Stimulated activated CD8-positive, alpha-beta memory T cell treated with anti-CD3 and anti-CD28 coated beads, Interleukin-4, amount 100 ng/mL, for 48 hours (primary cell): ENCODE results near the gene USP12.
A peak's percentile ranks its signal among the peaks of the same experiment; 100 is the strongest.
"Not testable (repeated sequence)": the region's sequence is repeated elsewhere in the genome, so short reads cannot be mapped to it uniquely, and the experiment has no call there.

Experiments used
- DNase-seq: peaks from one replicate; pipeline ENCODE4 v3.0.0-alpha.2; 2020

The USP12 gene

GRCh38 chr13:27171244-27171826 is at the start of gene USP12:
USP12 (minus strand) TSS chr13:27171811; CDS start chr13:27171639, 172 bp downstream.
- peak; percentile 43 for DNase-seq

- no peak for DNase-seq
Measured at GRCh38 chr13:27219611-27220010, 48.0 kb upstream of the USP12 start.

DNA sequence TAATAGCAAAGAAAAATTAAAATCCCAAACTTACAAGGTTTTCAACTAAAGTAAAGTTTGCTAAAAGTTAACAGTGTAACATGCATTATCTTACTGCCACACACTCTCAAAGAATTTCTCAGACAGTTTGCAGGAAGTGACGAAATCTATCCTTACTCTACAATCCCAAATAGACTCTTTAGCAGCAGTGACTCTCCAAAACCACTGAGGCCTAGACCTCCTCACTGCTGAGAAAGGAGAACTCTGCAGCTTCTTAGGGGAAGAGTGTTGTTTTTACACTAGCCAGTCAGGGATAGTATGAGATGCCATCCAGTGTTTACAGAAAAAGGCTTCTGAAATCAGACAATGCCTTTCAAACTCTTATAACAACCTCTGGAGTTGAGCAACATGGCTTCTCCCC is 47.2 kb upstream of the USP12 start:
- not testable (repeated sequence) for DNase-seq

- not testable (repeated sequence) for DNase-seq
Measured at GRCh38 chr13:27217791-27218190, 46.2 kb upstream of the USP12 start.

DNA sequence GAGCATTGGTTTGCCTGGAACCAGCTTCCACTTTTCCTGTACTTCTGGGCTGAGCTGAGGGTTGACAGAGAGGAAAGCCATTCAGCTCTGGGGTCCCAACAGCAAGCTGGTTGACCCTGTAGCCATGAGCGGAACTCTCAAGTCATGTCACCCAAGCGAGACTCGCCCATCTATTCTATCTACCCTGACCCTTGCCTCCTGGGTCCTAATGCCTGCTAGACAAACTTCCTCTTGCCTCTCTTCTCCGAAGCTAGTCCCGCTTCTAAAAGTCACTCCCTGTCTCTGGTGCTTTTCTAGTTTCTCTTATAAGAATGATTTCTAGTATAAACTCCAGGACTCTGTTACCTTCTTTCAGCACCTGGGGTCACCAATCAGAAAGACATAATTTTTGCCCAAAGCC is 41.8 kb upstream of the USP12 start:
- not testable (repeated sequence) for DNase-seq

GRCh38 chr13:27211771-27212364 is 40.3 kb upstream of the USP12 start:
- no peak for DNase-seq

DNA sequence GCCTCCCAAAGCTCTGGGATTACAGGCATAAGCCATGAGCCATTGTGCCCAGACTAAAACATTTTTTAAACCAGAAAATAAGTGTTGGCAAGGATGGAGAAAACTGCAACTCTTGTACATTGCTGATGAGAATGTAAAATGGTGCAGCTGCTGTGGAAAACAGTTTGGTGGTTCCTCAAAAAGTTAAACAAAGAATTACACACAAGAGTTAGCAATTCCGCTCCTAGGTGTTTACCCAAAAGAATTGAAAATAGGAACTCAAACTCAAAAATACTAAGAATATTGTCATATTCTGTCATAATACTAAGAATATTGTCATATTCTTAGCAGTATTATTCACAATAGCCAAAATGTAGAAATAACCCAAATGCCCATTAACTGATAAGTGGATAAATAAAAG is 39.7 kb upstream of the USP12 start:
- DNase-seq, result no peak

GRCh38 chr13:27208514-27208913 is 36.9 kb upstream of the USP12 start:
- DNase-seq, result no peak

GRCh38 chr13:27203854-27204253 is 32.2 kb upstream of the USP12 start:
- DNase-seq, result no peak

DNA sequence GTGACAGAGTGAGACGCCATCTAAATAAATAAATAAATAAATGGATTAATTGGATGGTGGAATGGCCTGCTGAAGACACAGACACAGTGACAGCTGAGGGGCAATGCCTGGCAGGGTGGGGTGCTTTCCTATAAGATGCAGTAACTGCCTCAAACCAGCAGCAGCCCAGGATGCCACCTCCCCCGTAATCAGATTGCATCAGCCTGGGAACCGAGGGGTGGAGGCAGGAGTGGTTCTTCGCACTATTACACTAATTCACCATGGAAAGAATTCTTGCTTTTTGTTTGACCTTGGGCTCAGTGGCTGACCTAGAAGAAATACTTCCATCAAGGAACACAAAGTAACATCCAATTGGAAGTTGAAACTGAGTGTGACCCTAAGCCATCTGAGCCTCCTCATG is 31.6 kb upstream of the USP12 start:
- no peak for DNase-seq

GRCh38 chr13:27201661-27202060 is 30.1 kb upstream of the USP12 start:
- DNase-seq, result no peak

DNA sequence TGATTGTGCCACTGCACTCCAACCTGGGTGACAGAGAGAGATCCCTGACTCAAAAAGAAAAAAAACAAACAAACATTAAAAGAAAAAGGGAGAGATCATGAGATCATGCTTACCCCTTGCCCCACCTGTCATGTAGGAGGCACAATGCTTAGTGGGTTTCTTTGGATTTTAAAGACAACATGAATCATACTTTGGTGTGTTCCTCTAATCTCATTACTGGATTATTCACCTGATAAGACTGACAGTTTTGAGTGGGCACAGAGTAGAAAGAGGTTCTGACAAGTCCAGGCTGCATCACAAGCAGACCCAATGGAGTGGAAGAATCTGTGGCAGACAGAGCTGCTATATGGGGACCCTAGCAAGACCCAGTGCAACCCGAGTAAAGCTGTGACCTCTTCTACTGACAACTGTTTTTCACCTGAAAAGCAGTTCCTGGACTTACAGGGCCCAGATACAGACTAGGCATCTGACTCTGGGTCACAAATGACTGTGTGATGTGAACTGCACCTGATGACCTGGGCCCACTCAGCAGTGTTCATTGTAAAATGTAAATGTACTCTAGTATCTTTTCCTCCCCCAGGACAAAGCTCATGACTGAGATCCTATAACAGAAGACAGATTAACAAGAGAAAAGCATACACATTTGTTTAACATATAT is 28.9 kb upstream of the USP12 start:
- no peak for DNase-seq

GRCh38 chr13:27199696-27200095 is 28.1 kb upstream of the USP12 start:
- DNase-seq, result no peak

DNA sequence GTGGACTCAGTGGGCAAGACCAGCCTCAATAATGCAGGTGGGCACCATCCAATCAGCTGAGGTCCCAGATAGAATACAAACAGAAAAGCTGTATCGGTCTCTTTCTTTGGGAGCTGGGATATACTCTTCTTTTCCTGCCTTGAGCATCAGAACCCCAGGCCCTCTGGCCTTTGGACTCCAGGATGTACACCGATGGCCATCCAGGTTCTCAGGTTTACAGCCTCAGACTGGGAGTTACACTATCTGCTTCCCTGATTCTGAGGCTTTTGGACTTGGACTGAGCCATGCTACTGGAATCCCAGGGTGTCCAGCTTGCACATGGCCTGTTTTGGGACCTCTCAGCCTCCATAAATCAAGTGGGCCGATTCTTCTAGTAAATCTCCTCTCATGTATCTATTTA is 27.6 kb upstream of the USP12 start:
- no peak for DNase-seq

- no peak for DNase-seq
Measured at GRCh38 chr13:27194895-27195764, 23.5 kb upstream of the USP12 start.

GRCh38 chr13:27194209-27194608 is 22.6 kb upstream of the USP12 start:
- DNase-seq, result no peak

DNA sequence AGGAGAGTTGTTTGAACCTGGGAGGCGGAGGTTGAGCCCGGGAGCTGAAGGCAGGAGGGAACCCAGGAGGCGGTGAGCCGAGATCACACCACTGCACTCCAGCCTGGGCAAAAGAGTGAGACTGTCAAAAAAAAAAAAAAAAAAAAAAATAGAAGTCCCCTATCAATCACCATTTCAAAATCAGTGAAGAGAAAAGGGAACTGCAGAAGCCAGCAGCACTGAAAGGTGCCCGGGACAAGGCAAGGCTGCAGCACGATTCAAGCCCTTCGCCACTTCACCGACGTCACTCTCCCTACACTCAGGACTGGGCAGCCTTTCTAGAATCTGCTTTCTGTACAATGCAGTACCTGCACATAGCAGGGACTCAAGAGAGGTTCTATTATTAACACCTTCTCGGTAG is 21.9 kb upstream of the USP12 start:
- no peak for DNase-seq

DNA sequence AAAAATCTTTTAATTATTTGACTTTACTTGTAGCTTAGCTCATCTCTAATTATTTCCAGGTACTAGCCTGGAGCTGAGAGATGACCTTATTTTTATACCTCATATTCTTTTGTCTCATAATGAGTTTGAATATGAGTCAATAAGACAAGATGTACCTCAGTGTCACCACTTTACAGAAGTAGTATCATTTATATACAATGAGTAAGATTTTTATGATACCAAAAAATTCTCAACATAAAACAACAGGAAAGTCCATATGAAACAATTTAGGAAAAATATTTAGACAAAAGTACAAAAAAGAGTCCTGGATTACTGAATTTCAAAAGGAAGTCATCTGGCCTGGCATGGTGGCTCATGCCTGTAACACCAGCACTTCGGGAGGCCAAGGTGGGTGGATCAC is 21.4 kb upstream of the USP12 start:
- no peak for DNase-seq

DNA sequence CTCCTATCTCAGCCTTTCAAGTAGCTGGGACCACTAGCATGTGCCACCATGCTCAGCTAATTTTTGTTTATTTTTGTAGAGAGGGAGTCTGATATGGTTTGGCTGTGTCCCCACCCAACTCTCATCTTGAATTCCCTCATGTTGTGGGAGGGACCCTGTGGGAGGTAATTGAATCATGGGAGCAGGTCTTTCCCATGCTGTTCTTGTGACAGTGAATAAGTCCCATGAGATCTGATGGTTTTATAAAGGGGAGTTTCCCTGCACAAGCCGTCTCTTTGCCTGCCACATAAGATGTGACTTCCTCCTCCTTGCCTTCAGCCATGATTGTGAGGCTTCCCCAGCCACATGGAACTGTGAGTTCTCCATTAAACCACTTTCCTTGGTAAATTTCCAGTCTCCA is 20.8 kb upstream of the USP12 start:
- DNase-seq, result not testable (repeated sequence)

DNA sequence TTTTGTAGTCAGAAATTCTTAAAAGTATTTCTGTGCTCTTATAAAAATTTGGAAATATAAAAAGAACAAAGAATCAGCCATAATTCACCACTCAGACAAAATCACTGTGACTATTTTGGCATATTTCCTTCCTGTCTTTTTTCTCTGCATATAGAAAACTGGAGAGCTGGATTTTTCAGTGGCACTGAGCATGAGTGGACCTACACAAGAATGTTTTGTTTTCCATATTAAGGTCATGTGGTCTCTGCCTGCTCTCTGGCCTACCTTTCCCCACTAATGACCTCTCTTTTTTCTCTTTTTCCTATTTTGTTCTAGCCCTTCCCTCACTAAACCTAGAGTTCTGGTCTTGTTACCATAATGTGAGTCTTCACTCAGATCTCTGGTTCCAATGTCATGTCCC is 17.6 kb upstream of the USP12 start:
- no peak for DNase-seq

DNA sequence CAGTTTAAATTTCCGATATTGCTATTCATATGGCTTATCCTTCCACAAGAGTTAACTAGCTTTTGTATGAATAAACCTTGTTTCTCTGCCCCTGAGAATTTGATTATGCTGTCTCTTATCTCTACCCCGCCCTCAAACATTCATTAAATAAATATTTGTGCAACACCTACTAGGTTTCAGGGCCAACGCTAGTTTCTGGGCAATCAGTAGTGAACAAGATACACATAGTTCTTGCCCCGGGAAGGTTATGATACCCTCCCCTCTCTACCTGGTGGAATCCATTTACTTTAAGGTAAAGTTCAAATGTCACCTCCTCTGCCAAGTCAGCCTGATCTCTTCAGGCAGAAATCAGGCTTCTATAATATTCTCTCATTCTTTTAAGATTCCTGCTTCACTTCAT is 16.6 kb upstream of the USP12 start:
- no peak for DNase-seq

GRCh38 chr13:27186295-27186694 is 14.7 kb upstream of the USP12 start:
- DNase-seq, result no peak

DNA sequence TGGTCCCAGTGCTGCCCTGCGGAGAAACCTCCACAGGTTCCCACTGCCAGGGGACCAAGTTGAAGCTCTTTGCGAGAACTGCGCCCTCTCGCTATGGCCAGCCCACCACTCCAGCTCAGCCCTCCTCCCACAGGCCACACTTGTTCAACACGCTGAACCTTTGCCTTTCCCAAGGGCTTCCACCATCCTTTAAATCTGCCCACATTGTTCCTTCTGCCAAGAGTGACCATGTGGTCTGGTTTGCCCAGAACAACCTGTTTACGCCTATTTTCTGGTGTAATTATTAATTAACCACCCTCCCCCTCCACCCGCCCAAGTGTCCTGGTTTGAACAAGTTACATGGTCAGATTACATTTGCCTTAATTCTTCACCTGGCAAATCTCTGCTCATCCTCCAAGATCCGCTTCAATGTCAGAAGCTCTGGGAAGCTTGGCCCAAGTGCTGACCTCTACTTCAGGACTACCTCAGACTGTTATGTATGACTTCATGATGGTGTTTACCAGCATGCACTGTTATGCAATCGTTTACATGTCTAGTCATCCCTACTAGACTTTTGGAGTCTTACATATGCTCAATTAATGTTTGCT is 12.0 kb upstream of the USP12 start:
- DNase-seq, result no peak
